ENCODE results near the gene PLSCR2.
"Not testable (repeated sequence)": the region's sequence is repeated elsewhere in the genome, so short reads cannot be mapped to it uniquely, and the experiment has no call there.

The PLSCR2 gene

DNA sequence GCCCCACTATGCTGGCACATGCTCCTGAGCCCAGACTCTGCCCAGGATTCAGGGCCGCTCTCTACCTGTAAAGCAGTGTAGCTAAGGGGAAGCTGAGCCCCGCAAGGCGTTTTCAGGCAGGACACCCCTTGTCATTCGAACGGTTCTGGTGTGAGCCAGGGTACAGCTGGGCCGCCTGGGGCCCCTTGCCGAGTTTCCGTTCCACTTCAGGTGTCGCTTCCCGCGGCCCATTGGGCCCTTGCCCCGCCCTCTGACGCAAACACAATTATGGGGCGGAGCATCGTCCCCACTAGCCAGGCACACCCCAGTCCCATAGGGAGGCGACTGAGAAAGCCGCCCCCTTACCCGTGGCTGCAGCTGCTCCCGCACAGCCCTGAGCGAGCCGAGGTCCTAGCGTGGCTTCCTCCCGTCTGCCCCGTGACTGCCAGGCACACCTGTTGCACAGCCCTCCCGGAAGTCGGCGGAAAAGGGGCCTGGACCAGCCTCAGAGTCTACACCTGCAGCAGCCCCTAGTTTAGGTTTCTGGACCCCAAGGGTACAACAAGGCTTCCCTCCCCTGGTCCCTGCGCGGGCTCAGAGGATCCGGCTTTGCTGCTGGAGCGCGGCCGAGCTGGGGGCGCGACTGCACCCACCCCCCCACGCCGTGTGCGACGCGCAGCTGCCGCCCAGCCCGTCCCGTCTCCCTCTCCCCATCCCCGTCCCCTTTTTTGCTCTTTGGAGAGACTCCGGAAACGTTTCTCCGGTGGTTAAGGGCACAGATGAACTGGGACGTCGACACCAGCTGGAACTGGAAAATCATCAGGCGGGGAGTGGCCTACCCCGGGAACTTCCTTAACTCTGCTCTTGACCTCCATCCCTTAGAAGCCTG is at the start of gene PLSCR2:
TSS of gene PLSCR2 (minus strand) at position 412 of the 868 bp plus-strand sequence. CDS start 9,657 bp downstream, outside the sequence.
- DNase-seq = no peak

DNA sequence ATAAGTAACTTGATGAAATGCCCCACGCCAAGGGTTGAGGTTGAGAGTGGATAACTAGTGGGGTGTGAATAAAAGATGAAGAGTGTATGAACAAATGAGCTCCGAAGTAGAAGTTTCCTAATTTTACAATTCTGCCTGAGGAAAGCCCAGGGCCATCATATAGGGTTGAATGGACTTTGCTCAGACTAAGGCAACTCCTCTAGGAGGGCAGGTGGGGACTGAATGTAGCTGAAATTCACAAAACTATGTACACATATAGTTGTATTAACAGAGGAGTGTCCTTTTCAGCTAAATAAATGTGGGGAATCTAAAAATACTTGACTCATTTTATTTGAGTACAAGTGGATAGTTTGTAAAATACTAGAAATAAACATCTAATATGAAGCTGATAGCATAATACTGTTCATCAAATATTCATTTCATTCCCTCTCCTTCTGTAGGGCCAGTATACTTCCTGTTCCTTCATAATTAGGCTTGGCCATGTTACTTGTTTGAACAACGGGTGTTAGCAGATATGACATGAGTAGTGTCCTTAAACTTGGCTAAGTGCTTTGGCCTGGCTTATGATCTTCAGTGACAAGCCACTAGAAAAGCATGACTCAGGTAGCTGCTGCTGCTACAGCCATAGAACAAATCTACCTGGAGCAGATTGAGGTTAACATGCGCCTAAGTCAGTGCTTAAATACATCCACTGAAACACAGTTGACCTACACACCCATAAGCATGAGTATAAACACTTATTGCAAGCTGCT is 48.5 kb upstream of the PLSCR2 start:
- DNase-seq = no peak

- no peak for DNase-seq
Observed at GRCh38 chr3:146513386-146514051, 44.2 kb upstream of the PLSCR2 start.

DNA sequence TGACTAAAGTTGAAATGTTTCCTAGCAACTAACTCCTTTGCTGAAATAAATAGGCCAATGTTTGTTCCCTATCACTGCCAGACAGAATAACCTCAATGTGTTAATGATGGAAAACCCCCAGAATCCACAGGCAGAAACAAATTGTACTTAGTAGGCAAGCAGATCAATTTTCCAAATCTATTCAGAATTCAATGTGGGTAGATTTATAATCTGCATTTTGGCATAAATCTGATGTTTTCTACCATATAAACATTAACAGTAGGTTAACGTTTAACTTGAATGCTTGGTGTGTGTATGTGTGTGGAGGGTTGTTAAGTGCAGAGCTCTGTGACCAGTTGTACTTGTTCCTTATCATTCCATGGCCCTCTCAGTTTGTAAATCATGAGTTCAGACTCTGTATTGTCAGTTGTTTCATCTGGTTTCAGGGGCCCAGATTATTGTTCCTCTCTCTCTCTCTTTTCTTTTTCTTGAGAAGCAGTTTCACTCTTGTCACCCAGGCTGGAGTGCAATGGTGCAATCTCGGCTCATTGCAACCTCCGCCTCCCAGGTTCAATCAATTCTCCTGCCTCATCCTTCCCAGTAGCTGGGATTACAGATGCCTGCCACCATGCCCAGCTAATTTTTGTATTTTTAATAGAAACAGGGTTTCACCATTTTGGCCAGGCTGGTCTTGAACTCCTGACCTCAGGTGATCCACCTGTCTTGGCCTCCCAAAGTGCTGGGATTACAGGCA is 42.2 kb upstream of the PLSCR2 start:
- no peak for DNase-seq

- no peak for DNase-seq
Observed at GRCh38 chr3:146507331-146508120, 38.2 kb upstream of the PLSCR2 start.

- no peak for DNase-seq
Observed at GRCh38 chr3:146505516-146505915, 36.2 kb upstream of the PLSCR2 start.

DNA sequence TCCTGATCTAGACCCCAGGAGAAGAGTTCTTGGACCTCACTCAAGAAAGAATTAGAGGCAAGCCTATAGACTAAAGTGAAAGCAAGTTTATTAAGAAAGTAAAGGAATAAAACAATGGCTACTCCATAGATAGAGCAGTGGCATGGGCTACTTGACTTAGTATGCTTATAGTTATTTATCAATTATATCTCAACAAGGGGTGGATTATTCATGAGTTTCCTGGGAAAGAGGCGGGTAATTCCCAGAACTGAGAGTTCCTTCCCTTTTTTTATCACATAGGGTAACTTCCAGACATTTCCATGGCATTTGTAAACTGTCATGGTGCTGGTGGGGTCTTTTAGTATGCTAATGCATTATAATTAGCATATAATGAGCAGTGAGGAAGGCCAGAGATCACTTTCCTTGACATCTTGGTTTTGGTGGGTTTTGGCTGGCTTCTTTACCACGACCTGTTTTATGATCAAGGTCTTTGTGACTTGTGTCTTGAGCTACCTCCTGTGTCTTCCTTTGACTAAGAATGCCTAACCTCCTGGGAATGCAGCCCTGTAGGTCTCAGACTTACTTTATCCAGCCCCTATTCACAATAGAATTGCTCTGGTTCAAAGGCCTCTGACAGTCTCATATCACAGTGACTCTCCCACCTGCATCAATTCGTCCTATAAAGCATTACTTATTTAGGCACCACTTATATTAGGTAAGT is 35.3 kb upstream of the PLSCR2 start:
- DNase-seq = no peak

DNA sequence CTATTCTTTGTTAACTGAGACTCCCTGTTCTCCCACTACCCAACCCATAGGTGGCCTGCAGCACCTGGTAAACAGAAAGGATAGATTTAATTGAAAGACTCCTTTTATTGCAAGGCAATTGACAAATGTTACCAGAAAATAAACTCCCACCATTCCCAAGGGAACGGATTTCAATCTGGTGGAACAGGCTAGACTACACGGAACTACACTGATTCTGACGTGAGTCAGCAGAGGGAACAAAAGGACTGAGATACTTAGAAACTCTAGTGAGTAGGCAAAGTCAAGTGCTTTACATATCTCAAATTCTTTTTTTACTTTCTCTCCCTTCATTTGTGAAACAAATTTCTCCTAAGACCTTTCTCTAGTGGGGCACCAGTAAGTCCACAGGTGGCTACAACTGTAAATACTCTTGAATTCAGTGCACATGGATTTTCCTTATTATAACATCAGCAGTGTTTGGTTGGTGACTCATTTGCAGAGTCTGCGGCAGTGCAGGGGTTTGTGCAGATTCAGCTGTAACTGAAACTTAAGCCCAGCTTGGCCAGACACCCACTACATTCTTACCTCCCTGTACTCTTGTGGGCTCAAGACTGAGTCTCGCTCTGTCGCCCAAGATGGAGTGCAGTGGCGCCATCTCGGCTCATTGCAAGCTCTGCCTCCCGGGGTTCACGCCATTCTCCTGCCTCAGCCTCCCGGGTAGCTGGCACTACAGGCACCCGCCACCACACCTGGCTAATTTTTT is 34.3 kb upstream of the PLSCR2 start:
- no peak for DNase-seq

DNA sequence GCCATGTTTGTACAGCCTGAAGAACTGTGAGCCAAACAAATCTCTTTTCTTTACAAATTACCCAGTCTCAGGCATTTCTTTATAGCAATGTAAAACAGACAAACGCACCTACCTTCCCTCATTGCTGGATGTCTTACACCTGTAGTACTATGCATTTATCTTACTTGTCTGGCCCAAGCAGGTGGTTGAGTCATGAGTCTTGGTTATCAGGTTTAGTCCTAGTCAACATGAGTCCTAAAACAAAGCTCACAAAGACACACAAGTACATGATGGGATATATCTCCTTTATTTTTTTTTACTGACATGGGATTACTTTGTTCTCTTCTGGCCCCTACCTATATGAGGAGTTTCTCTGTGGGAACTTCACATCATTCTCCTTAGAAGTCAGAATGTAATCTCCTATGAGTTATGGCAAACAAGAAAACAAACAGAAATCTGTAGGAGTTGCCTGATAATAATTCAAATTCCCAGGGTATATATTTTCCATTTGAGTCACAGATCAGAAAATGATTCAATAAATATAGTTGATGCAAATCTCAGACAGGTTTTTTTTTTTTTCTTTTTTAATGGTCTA is 33.6 kb upstream of the PLSCR2 start:
- DNase-seq = no peak

- no peak for DNase-seq
Observed at GRCh38 chr3:146501752-146502151, 32.4 kb upstream of the PLSCR2 start.

DNA sequence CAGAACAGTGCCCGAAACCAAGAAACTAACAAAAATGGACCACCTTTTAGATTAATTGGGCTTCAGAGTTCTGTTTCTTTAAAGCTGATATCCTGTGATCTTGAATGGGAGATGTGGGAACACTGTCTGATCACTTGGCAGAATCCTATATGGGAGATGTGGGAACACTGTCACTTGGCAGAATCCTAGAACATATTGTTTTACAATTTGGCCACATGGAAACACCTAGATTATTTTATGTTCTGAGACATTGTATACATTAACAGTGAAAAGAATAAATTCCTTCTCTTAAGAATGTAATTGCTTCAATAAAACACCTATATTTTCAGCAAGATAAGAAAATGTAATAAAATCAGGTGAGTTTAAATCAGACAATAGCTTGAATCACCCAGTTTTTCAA is 30.3 kb upstream of the PLSCR2 start:
- DNase-seq = no peak

GRCh38 chr3:146498002-146498736 is 28.8 kb upstream of the PLSCR2 start:
- DNase-seq = no peak

GRCh38 chr3:146497145-146497843 is 27.9 kb upstream of the PLSCR2 start:
- not testable (repeated sequence) for DNase-seq

DNA sequence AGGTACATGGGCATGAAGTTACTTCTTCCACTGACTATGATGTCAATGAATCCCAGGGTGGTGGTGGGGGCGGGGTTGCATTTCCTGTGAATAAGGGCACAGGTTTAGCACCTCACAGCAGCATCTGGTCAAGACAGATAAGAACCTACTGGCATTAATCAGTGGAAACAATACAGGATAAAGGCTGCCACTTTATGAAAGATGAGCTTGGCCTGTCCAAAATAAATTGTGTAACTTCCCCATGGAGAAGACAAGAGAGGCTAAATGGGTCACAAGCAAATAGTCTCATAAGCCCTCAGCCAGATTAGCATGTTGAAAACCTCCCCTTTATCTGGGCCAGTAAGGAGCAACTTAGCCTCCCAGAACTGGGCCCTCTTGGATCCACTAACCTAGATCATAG is 27.4 kb upstream of the PLSCR2 start:
- DNase-seq = no peak

DNA sequence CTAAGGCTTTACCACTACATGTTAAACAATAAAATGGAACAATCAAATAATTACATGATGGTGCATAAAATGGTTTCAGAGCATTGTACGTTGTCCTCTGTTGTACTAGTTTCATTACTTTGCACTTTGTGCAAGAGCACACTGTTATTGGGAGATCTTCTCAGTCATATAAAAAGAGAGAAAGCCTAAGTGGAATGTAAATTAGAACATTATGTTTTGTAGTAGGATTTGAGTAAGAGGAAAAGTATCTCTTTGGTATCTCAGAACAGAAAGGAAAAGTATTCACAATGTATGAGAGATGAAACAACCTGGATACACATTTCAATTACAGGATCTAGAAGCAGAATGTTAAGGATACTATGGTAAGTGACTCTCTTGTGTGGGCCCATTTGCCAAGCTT is 26.9 kb upstream of the PLSCR2 start:
- DNase-seq = no peak

- no peak for DNase-seq
Observed at GRCh38 chr3:146493761-146494160, 24.4 kb upstream of the PLSCR2 start.

DNA sequence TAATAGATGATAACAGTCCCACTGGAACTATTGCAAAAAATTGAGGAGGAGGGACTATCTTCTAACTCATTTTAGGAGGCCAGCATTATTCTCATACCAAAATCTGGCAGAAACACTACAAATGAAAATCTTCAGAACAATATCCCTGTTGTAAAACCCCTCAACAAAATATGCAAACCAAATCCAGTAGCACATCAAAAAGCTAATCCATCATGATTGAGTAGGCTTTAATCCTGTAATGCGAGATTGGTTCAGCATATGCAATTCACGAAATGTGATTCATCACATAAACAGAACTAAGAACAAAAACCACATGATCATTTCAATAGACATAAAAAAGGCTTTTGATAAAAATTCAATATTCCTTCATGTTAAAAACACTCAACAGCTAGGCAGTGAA is 23.9 kb upstream of the PLSCR2 start:
- DNase-seq = no peak

DNA sequence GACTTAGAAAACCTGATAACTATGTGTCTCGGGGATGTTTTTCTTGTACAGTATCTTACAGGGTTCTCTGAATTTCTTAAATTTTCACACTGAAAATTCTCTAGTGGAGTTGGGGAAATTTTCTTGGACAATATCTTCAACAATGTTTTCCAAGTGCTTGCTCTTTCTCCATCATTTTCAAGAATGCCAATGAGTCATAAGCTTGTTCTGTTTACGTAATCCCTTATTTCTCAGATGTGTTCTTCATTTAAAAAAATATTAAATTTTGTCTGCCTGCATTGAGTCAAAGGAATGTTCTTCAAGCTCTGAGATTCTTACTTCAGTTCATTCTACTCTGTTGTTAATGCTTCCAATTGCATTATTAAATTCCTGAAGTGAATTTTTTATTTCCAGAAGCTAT is 21.9 kb upstream of the PLSCR2 start:
- no peak for DNase-seq

DNA sequence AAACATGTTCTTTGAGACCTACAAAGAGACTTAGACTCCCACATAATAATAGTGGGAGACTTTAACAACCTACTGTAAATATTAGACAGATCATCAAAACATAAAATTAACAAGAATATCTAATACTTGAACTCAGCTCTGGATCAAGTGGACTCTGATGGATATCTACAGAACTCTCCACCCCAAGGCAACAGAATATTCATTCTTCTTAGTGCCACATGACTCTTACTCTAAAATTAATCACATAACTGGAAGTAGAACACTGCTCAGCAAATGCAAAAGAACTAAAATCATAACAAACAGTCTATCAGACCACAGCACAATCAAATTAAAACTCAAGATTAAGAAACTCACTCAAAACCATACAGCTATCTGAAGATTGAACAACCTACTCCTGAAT is 15.9 kb upstream of the PLSCR2 start:
- no peak for DNase-seq

Measured in DMS79 (cell line).